Activated CD8-positive, alpha-beta memory T cell treated with anti-CD3 and anti-CD28 coated beads, Interleukin-2, amount 10 ng/mL, durations not matched to agents 7 days and 5 days (primary cell): ENCODE measurements around the gene CPVL. TPM values are rescaled to one million over a fixed set of nuclear protein-coding genes. Genes with fewer than 3 reads are reported as not detected.
A peak's percentile ranks its signal among the peaks of the same experiment; 100 is the strongest.

Experiments used
- ATAC-seq: fragments of 150-1000 bp; cut with Tn5 transposase; one replicate; pipeline ENCODE4 v1.10.0; 2021; ENCODE audit warnings: moderate library complexity
- CTCF ChIA-PET: fragments of 350-600 bp; sonication (Branson Sonifier 250); formaldehyde crosslinking; loops from one replicate; lab custom pipeline; 2021; ENCODE audit warnings: antibody characterized with exemption; lab: Charles Lee
- DNase-seq: peaks from one replicate; pipeline ENCODE4 v3.0.0-alpha.2; 2020
- H3K27ac Mint-ChIP-seq: one replicate; pipeline ENCODE4 v1.8.0; 2021; ENCODE audit warnings: mild to moderate bottlenecking, mixed read lengths
- H3K27me3 Mint-ChIP-seq: one replicate; pipeline ENCODE4 v1.8.0; 2021; ENCODE audit warnings: mixed read lengths
- H3K36me3 Mint-ChIP-seq: one replicate; pipeline ENCODE4 v1.8.0; 2021; ENCODE audit warnings: mild to moderate bottlenecking, mixed read lengths
- H3K4me1 Mint-ChIP-seq: one replicate; pipeline ENCODE4 v1.8.0; 2021; ENCODE audit warnings: mixed read lengths
- H3K4me3 Mint-ChIP-seq: one replicate; pipeline ENCODE4 v1.8.0; 2021; ENCODE audit warnings: mild to moderate bottlenecking, moderate library complexity, mixed read lengths
- H3K9me3 Mint-ChIP-seq: one replicate; pipeline ENCODE4 v1.8.0; 2022; ENCODE audit warnings: low read depth, mixed read lengths
- total RNA-seq, 2 experiments: library from RNA; stranded (reverse); gene quantifications; one replicate each; pipeline ENCODE4 v1.2.3, GENCODE V29; 2021

The CPVL gene
- total RNA-seq, 2 experiments from 2014 or later, result 0.33 to 1.8 TPM

DNA sequence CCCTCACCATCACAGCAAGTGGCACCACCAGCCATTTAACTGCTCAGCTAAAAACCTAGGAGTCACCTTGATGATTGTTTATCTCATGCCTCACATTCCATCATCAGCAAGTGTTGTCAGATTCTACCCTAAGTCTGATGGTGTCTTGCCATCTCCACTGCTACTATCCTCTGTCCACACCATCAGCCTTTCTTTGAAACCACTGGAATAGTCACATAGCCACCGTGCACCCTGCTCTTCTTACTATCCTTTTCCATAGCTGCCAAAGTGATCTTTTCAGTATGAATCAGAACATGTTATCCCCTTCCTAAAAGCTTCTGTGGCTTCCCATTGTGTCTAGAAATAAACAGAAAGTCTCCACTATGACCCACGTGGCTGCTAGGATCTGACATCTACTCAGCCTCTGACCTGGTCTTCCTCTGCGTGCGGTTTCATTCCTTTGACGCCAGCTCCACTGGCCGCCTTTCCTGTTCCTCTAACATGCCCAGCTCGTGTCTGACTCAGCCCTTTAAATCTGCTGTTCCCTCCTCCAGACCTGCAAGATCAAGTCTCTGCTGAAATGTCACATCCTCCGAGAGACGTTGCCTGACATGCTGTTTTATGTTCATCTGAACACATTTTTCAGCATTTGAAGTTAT lies 31.7 kb upstream of the CPVL start:
- H3K4me1 Mint-ChIP-seq, result peaks cover 10% of the 10 kb centered on the region
- H3K9me3 Mint-ChIP-seq, result no peaks in the 10 kb centered on the region
- CTCF ChIA-PET, result interaction anchor here (1.1 kb wide), 1 partner anchor 12 kb away, joined by 4 read pairs; no protein-coding TSS in a partner anchor
- no peak overlapping the region for H3K4me3 Mint-ChIP-seq
- ATAC-seq (peak; percentile 55), DNase-seq (peak; percentile 50)
- peaks cover 19% of the 10 kb centered on the region for H3K27me3 Mint-ChIP-seq
- no peaks in the 10 kb centered on the region for H3K36me3 Mint-ChIP-seq
- no peak overlapping the region for H3K27ac Mint-ChIP-seq

DNA sequence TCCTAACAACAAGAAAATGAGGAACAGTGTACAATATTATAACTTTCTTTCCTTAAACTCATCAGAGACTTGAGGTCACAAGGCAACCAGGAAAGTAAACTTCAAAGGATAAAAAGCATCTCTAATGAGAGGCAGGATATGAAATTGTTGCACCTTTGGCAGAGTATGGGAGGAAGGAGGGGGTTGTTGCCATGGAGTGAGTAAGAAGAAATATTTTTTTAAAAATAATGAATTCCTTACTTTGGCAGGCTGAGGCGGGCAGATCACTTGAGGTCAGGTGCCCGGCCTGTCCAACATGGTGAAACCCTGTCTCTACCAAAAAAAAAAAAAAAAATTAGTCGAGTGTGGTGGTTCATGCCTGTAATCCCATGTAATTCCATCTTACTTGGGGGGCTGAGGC lies 27.1 kb upstream of the CPVL start:
- no peak for ATAC-seq
- no peak for DNase-seq
- Mint-ChIP-seq H3K27me3 (peaks cover 17% of the 10 kb centered on the region), H3K4me3 (no peak overlapping the region), H3K9me3 (no peaks in the 10 kb centered on the region), H3K36me3 (no peaks in the 10 kb centered on the region), H3K27ac (no peak overlapping the region), H3K4me1 (peaks cover 10% of the 10 kb centered on the region)
- CTCF ChIA-PET, result interaction anchor here (1.3 to 1.8 kb wide), 2 partner anchors 16 to 235 kb away, joined by 3 to 5 read pairs; no protein-coding TSS in a partner anchor

GRCh38 chr7:29170781-29171180 lies 24.4 kb upstream of the CPVL start:
- Mint-ChIP-seq H3K27ac (no peak overlapping the region), H3K4me3 (no peak overlapping the region)
- CTCF ChIA-PET, result no interaction called here

DNA sequence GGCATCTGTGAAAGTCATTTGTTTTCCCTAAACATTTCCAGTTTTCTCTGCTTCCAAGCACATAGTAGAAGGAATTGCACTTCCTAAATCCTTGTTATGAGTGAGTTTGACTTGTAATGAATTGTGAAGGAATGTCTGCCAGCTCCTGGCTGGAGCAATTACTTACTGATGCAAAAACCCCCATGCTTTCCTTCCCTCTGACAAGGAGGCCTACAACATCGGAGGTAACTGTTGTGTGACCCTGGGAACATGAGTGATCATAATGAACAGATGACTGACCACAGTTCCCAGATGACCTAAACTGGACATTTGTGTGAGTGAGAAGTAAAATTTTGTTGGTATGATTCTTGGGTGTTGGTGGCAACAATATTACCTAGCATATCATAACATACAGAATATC lies 21.4 kb upstream of the CPVL start:
- Mint-ChIP-seq H3K36me3 (no peaks in the 10 kb centered on the region), H3K4me1 (no peaks in the 10 kb centered on the region), H3K27ac (no peak overlapping the region), H3K9me3 (no peaks in the 10 kb centered on the region), H3K4me3 (no peak overlapping the region), H3K27me3 (peaks cover 28% of the 10 kb centered on the region)
- DNase-seq, result no peak
- no peak for ATAC-seq
- CTCF ChIA-PET, result no interaction called here

More at GRCh38 chr7:29170781-29171180, 24.4 kb upstream of the CPVL start:
- no peak for DNase-seq
- ATAC-seq, result no peak
- Mint-ChIP-seq H3K9me3 (no peaks in the 10 kb centered on the region), H3K36me3 (no peaks in the 10 kb centered on the region), H3K27me3 (peaks cover 18% of the 10 kb centered on the region), H3K4me1 (no peaks in the 10 kb centered on the region)

DNA sequence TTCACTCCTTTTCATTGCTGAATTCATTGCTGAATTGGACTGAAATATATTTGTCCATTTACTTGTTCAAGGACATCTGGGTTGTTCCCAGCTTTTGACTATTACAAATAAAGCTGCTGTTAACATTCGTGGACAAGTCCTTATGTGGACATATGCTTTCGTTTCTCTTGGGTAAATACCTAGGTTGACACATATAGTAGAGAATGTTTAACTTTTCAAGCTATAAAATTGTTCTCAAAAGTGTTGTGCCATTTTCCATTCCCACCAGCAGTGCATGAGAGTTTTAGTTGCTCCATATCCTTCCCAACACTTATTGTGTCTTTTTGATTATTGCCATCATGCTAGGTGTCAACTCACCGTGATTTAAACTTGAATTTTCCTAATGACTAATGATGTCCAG lies 17.5 kb upstream of the CPVL start:
- H3K27ac Mint-ChIP-seq, result no peak overlapping the region
- DNase-seq (no peak), ATAC-seq (no peak)
- no peak overlapping the region for H3K4me3 Mint-ChIP-seq
- H3K4me1 Mint-ChIP-seq, result no peaks in the 10 kb centered on the region
- no peaks in the 10 kb centered on the region for H3K36me3 Mint-ChIP-seq
- CTCF ChIA-PET, result interaction anchor here (0.5 to 1.0 kb wide), 2 partner anchors 15 to 1726 kb away, joined by 3 read pairs; no protein-coding TSS in a partner anchor
- no peaks in the 10 kb centered on the region for H3K9me3 Mint-ChIP-seq
- H3K27me3 Mint-ChIP-seq, result peaks cover 35% of the 10 kb centered on the region

GRCh38 chr7:29162577-29162976 lies 16.2 kb upstream of the CPVL start:
- CTCF ChIA-PET, result no interaction called here
- ATAC-seq, result no peak
- no peaks in the 10 kb centered on the region for H3K36me3 Mint-ChIP-seq
- H3K4me1 Mint-ChIP-seq, result no peaks in the 10 kb centered on the region
- H3K27me3 Mint-ChIP-seq, result peaks cover 43% of the 10 kb centered on the region
- no peak overlapping the region for H3K27ac Mint-ChIP-seq
- no peak overlapping the region for H3K4me3 Mint-ChIP-seq
- no peak for DNase-seq
- H3K9me3 Mint-ChIP-seq, result no peaks in the 10 kb centered on the region

GRCh38 chr7:29161231-29161630 lies 14.9 kb upstream of the CPVL start:
- CTCF ChIA-PET, result no interaction called here
- Mint-ChIP-seq H3K27me3 (peaks cover 45% of the 10 kb centered on the region), H3K27ac (no peak overlapping the region), H3K4me1 (peaks cover 11% of the 10 kb centered on the region), H3K36me3 (no peaks in the 10 kb centered on the region), H3K4me3 (no peak overlapping the region), H3K9me3 (no peaks in the 10 kb centered on the region)
- ATAC-seq (no peak), DNase-seq (no peak)

DNA sequence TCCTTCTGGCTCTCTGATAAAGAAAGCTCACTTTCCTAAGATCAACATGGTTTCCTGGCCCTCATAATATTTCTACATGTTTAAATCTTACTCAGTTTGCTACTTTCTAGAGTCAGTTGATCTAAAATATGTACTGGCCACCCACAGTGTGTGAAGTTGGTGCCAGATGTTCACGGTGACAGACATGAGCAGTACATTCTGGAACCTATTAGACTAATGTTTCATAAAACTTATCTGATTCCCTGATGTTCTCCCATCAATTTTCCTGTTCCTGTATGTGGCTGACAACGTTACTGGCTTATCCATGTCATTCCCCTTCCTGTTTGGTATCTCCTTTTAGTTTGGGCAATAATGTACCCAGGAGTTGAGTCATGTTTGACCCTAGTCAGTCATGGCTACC lies 13.7 kb upstream of the CPVL start:
- CTCF ChIA-PET, result no interaction called here
- H3K36me3 Mint-ChIP-seq, result peaks cover 1% of the 10 kb centered on the region
- peaks cover 36% of the 10 kb centered on the region for H3K27me3 Mint-ChIP-seq
- H3K4me3 Mint-ChIP-seq, result no peak overlapping the region
- peaks cover 11% of the 10 kb centered on the region for H3K4me1 Mint-ChIP-seq
- no peak overlapping the region for H3K27ac Mint-ChIP-seq
- H3K9me3 Mint-ChIP-seq, result no peaks in the 10 kb centered on the region
- ATAC-seq, result no peak
- DNase-seq, result no peak

DNA sequence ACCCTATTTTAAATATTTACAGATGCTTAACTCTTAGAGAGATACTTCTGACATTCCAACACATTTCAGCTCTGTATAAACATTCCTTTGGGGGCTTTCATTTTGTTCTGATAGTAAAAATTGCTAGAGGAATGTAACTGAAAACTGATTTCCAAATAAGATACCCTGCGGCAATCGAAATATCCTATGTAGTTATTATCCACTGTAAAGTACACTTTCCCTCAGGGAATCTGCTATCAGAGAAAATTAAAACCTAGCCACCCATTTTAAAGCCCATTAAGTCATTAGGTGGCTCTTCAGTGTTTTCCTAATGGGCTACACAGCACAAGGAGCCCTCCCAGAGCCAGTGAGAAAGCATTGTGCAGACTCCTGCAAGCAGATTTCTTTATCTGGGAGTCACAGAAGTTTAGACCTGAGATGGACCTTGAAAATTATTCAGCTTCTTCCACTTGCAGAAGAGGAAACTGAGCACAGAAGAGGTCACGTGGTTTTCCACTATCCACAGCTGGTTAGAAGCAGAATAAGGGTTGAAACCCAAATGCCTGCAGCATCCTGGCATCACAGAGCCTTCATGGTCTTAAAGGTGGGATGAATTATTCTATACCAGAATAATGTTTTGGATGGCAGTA lies 12.6 kb upstream of the CPVL start:
- CTCF ChIA-PET, result no interaction called here
- Mint-ChIP-seq H3K4me1 (peaks cover 11% of the 10 kb centered on the region), H3K27ac (no peak overlapping the region), H3K4me3 (no peak overlapping the region), H3K36me3 (peaks cover 1% of the 10 kb centered on the region), H3K27me3 (peaks cover 31% of the 10 kb centered on the region), H3K9me3 (no peaks in the 10 kb centered on the region)
- ATAC-seq (no peak), DNase-seq (no peak)

GRCh38 chr7:29156907-29157452 lies 10.6 kb upstream of the CPVL start:
- ATAC-seq (peak; percentile 47), DNase-seq (no peak)
- H3K27me3 Mint-ChIP-seq, result peaks cover 26% of the 10 kb centered on the region
- no peaks in the 10 kb centered on the region for H3K9me3 Mint-ChIP-seq
- no peak overlapping the region for H3K4me3 Mint-ChIP-seq
- CTCF ChIA-PET, result interaction anchor here (0.7 to 1.9 kb wide), 3 partner anchors 32 to 230 kb away, joined by 3 to 6 read pairs (median 3); no protein-coding TSS in a partner anchor
- H3K4me1 Mint-ChIP-seq, result peaks cover 11% of the 10 kb centered on the region
- peaks cover 1% of the 10 kb centered on the region for H3K36me3 Mint-ChIP-seq
- H3K27ac Mint-ChIP-seq, result peak overlapping the region; percentile 38

DNA sequence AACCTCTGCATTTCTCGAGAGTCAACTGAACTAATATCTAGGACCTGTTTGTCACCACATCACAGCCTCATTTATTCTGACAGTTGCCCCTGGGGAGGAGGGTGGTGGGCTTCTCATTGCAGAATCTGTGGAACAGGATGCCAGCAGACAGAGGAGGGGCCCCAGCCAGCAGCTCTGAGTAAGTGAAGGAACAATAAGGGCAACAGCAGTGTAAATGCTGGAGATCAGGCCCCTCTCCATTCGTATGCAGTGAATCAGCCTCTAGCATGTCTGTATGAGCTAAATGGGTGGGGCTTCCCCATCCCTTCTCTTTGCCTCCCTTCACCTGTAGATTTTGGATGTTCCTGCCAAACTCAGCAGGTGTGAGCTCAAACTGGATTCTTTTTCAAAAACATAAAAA lies 7.7 kb upstream of the CPVL start:
- ATAC-seq (no peak), DNase-seq (no peak)
- H3K36me3 Mint-ChIP-seq, result peaks cover 1% of the 10 kb centered on the region
- H3K27me3 Mint-ChIP-seq, result peaks cover 15% of the 10 kb centered on the region
- CTCF ChIA-PET, result no interaction called here
- H3K9me3 Mint-ChIP-seq, result no peaks in the 10 kb centered on the region
- no peak overlapping the region for H3K27ac Mint-ChIP-seq
- H3K4me1 Mint-ChIP-seq, result peaks cover 13% of the 10 kb centered on the region
- no peak overlapping the region for H3K4me3 Mint-ChIP-seq

GRCh38 chr7:29150856-29151255 lies 4.5 kb upstream of the CPVL start:
- no peak for ATAC-seq

DNA sequence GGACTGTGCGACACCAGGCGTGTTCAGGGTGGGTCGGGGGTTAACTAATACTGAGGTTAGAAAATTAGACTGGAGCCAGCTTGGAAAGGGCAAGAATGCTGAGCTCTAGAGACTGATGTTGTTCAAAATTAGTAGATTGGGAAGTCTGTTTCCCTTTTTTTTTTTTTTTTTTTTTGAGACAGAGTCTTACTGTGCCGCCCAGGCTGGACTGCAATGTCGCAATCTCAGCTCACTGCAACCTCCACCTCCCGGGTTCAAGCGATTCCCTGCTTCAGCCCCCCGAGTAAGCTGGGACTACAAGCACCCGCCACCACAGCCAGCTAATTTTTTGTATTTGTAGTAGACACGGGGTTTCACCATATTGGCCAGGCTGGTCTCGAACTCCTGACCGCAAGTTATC lies 2.7 kb upstream of the CPVL start:
- no peaks in the 10 kb centered on the region for H3K9me3 Mint-ChIP-seq
- no peak overlapping the region for H3K4me3 Mint-ChIP-seq
- DNase-seq (no peak), ATAC-seq (no peak)
- H3K27me3 Mint-ChIP-seq, result peaks cover 42% of the 10 kb centered on the region
- H3K4me1 Mint-ChIP-seq, result peaks cover 19% of the 10 kb centered on the region
- H3K36me3 Mint-ChIP-seq, result no peaks in the 10 kb centered on the region
- CTCF ChIA-PET, result interaction anchor here (0.8 kb wide), 1 partner anchor 14 kb away, joined by 3 read pairs; no protein-coding TSS in a partner anchor
- H3K27ac Mint-ChIP-seq, result no peak overlapping the region

More at GRCh38 chr7:29150856-29151255, 4.5 kb upstream of the CPVL start:
- H3K9me3 Mint-ChIP-seq, result no peaks in the 10 kb centered on the region
- no peak for DNase-seq
- no peak overlapping the region for H3K4me3 Mint-ChIP-seq
- peaks cover 1% of the 10 kb centered on the region for H3K36me3 Mint-ChIP-seq
- no peak overlapping the region for H3K27ac Mint-ChIP-seq
- CTCF ChIA-PET, result no interaction called here
- H3K4me1 Mint-ChIP-seq, result peaks cover 14% of the 10 kb centered on the region
- peaks cover 31% of the 10 kb centered on the region for H3K27me3 Mint-ChIP-seq

GRCh38 chr7:29147821-29148220 lies 1.5 kb upstream of the CPVL start:
- CTCF ChIA-PET, result no interaction called here
- no peak for ATAC-seq
- Mint-ChIP-seq H3K27me3 (peaks cover 45% of the 10 kb centered on the region), H3K4me1 (peaks cover 26% of the 10 kb centered on the region), H3K9me3 (no peaks in the 10 kb centered on the region), H3K36me3 (no peaks in the 10 kb centered on the region), H3K27ac (no peak overlapping the region), H3K4me3 (no peak overlapping the region)
- no peak for DNase-seq
